IMR-90 (cell line): ENCODE data around the gene PSMD14. TPM values are rescaled to one million over a fixed set of nuclear protein-coding genes. Genes with fewer than 3 reads are reported as not detected.

Experiments
- ATAC-seq: fragments of 200-7000 bp; cut with Tn5 transposase; 2 replicates; pipeline ENCODE4 v1.9.1; 2020; ENCODE audit warnings: low read depth, mild to moderate bottlenecking, moderate library complexity
- BruUV-seq: library from RNA; stranded (reverse); fragments of 400-500 nt; replicated peaks from 2 replicates; lab custom pipeline; 2021; lab: Mats Ljungman, UMichigan
- CTCF ChIA-PET: fragments of 300-600 bp; formaldehyde crosslinking; extraction: SDS; loops from one replicate; lab custom pipeline; 2021; ENCODE audit warnings: antibody characterized with exemption; lab: Yijun Ruan, JAX
- POLR2A ChIA-PET: fragments of 300-600 bp; sonication (Branson Sonifier 250); formaldehyde crosslinking; loops from one replicate; lab custom pipeline; 2022; ENCODE audit warnings: antibody characterized with exemption; ENCODE audit not compliant: unreplicated experiment; lab: Charles Lee
- DNase-seq: peaks from one replicate; pipeline ENCODE4 v3.0.0; 2013
- H2AFZ ChIP-seq: replicated peaks from 2 replicates; pipeline ENCODE3; 2013; ENCODE audit warnings: low read length, mild to moderate bottlenecking; ENCODE audit not compliant: poor library complexity
- H2AK5ac ChIP-seq: 2 replicates; pipeline ENCODE4 v1.6.1; 2013; ENCODE audit warnings: low read depth, low read length, inconsistent platforms
- H2AK9ac ChIP-seq: replicated peaks from 2 replicates; pipeline ENCODE3; 2013; ENCODE audit warnings: mild to moderate bottlenecking, low read depth, low read length, moderate library complexity; ENCODE audit not compliant: poor library complexity
- H2BK120ac ChIP-seq: 2 replicates; pipeline ENCODE4 v1.6.1; 2013; ENCODE audit warnings: low read depth, low read length, inconsistent platforms
- H2BK15ac ChIP-seq: 3 replicates; pipeline ENCODE4 v1.6.1; 2013; ENCODE audit warnings: low read depth, low read length, inconsistent platforms
- H2BK20ac ChIP-seq: 2 replicates; pipeline ENCODE4 v1.6.1; 2013; ENCODE audit warnings: low read depth, mild to moderate bottlenecking, inconsistent platforms, low read length, moderate library complexity
- H2BK5ac ChIP-seq: 2 replicates; pipeline ENCODE4 v1.6.1; 2013; ENCODE audit warnings: mild to moderate bottlenecking, low read depth, low read length, inconsistent platforms; ENCODE audit not compliant: poor library complexity, severe bottlenecking
- H3K14ac ChIP-seq: replicated peaks from 2 replicates; pipeline ENCODE4 v1.6.1; 2013; ENCODE audit warnings: low read depth, low read length, inconsistent platforms
- H3K18ac ChIP-seq: 2 replicates; pipeline ENCODE4 v1.6.1; 2013; ENCODE audit warnings: low read depth, low read length, control low read depth
- H3K23ac ChIP-seq: 2 replicates; pipeline ENCODE4 v1.6.1; 2013; ENCODE audit warnings: low read depth, low read length, inconsistent platforms
- H3K27ac ChIP-seq: 2 replicates; pipeline ENCODE4 v1.5.1; 2013; ENCODE audit warnings: mild to moderate bottlenecking, control low read depth, low read length; ENCODE audit not compliant: insufficient read depth
- H3K27me3 ChIP-seq: 2 replicates; pipeline ENCODE4 v1.6.1; 2013; ENCODE audit warnings: low read length; ENCODE audit not compliant: control insufficient read depth, insufficient read depth
- H3K36me3 ChIP-seq: 2 replicates; pipeline ENCODE4 v1.6.1; 2013; ENCODE audit warnings: low read length, mixed read lengths; ENCODE audit not compliant: control insufficient read depth, insufficient read depth
- H3K4ac ChIP-seq: 2 replicates; pipeline ENCODE4 v1.6.1; 2013; ENCODE audit warnings: low read depth, low read length, inconsistent platforms
- H3K4me1 ChIP-seq: 2 replicates; pipeline ENCODE4 v1.6.1; 2013; ENCODE audit warnings: low read length, mixed read lengths; ENCODE audit not compliant: control insufficient read depth, insufficient read depth
- H3K4me2 ChIP-seq: 2 replicates; pipeline ENCODE4 v1.6.1; 2013; ENCODE audit warnings: low read depth, mild to moderate bottlenecking, control low read depth, low read length, moderate library complexity
- H3K4me3 ChIP-seq: 2 replicates; pipeline ENCODE4 v1.5.1; 2013; ENCODE audit warnings: low read depth, mild to moderate bottlenecking, control low read depth, low read length, moderate library complexity; ENCODE audit not compliant: insufficient read depth
- H3K56ac ChIP-seq: 2 replicates; pipeline ENCODE4 v1.6.1; 2013; ENCODE audit warnings: low read length, inconsistent platforms; ENCODE audit not compliant: insufficient read depth; ENCODE audit errors: extremely low read depth
- H3K79me1 ChIP-seq, 2 experiments: 2 replicates each; pipeline ENCODE4 v1.6.1; 2013; ENCODE audit warnings: low read length in 2 of 2, inconsistent platforms in 1 of 2, low read depth in 1 of 2
- H3K9ac ChIP-seq: 2 replicates; pipeline ENCODE4 v1.6.1; 2013; ENCODE audit warnings: low read depth, low read length, control low read depth
- H3K9me1 ChIP-seq: 2 replicates; pipeline ENCODE4 v1.6.1; 2013; ENCODE audit warnings: low read length, inconsistent platforms; ENCODE audit not compliant: insufficient read depth
- H3K9me3 ChIP-seq: 2 replicates; pipeline ENCODE4 v1.6.1; 2013; ENCODE audit warnings: low read length; ENCODE audit not compliant: control insufficient read depth, insufficient read depth
- H4K20me1 ChIP-seq: 2 replicates; pipeline ENCODE4 v1.6.1; 2013; ENCODE audit warnings: low read length, inconsistent platforms; ENCODE audit not compliant: insufficient read depth
- H4K5ac ChIP-seq: 2 replicates; pipeline ENCODE4 v1.6.1; 2013; ENCODE audit warnings: mild to moderate bottlenecking, low read depth, low read length, control low read depth
- H4K8ac ChIP-seq, 2 experiments: 2 replicates each; pipeline ENCODE4 v1.6.1; 2013; ENCODE audit warnings: low read depth in 2 of 2, low read length in 2 of 2, control low read depth in 1 of 2, inconsistent platforms in 1 of 2
- H4K91ac ChIP-seq: 2 replicates; pipeline ENCODE4 v1.6.1; 2013; ENCODE audit warnings: low read depth, low read length, inconsistent platforms; ENCODE audit not compliant: insufficient read depth
- BHLHE40 ChIP-seq: fragments of 150-350 bp; IDR thresholded peaks from 2 replicates; pipeline ENCODE4 v1.6.1; 2016; ENCODE audit warnings: mild to moderate bottlenecking, low read depth, low read length
- CEBPB ChIP-seq: IDR thresholded peaks from 2 replicates; pipeline ENCODE4 v1.6.1; 2012; ENCODE audit warnings: low read depth, low read length, improper control_type of control experiment
- CHD1 ChIP-seq: IDR thresholded peaks from 2 replicates; pipeline ENCODE4 v1.6.1; 2012; ENCODE audit warnings: low read depth, low read length, improper control_type of control experiment
- ELK1 ChIP-seq: fragments of 150-350 bp; IDR thresholded peaks from 2 replicates; pipeline ENCODE4 v1.6.1; 2016; ENCODE audit warnings: low read depth, mild to moderate bottlenecking, low read length, moderate library complexity, borderline replicate concordance
- MAFK ChIP-seq: IDR thresholded peaks from 2 replicates; pipeline ENCODE4 v1.6.1; 2012; ENCODE audit warnings: low read depth, low read length, improper control_type of control experiment
- MAZ ChIP-seq: IDR thresholded peaks from 2 replicates; pipeline ENCODE4 v1.6.1; 2012; ENCODE audit warnings: low read depth, mild to moderate bottlenecking, low read length, improper control_type of control experiment, moderate library complexity, borderline replicate concordance
- NFE2L2 ChIP-seq: fragments of 150-350 bp; IDR thresholded peaks from 2 replicates; pipeline ENCODE4 v1.6.1; 2016; ENCODE audit warnings: low read depth, mild to moderate bottlenecking, low read length
- POLR2A ChIP-seq: IDR thresholded peaks from 2 replicates; pipeline ENCODE4 v1.6.1; 2012; ENCODE audit warnings: mild to moderate bottlenecking, low read depth, low read length
- RAD21 ChIP-seq: IDR thresholded peaks from 2 replicates; pipeline ENCODE4 v1.6.1; 2012; ENCODE audit warnings: low read length, improper control_type of control experiment
- RCOR1 ChIP-seq: IDR thresholded peaks from 2 replicates; pipeline ENCODE4 v1.6.1; 2012; ENCODE audit warnings: mild to moderate bottlenecking, low read length, improper control_type of control experiment; ENCODE audit not compliant: insufficient replicate concordance
- RFX5 ChIP-seq: IDR thresholded peaks from 2 replicates; pipeline ENCODE4 v1.8.0; 2012; ENCODE audit warnings: low read depth, mild to moderate bottlenecking, low read length, moderate library complexity
- SMC3 ChIP-seq: fragments of 150-350 bp; IDR thresholded peaks from 2 replicates; pipeline ENCODE4 v1.6.1; 2016; ENCODE audit warnings: low read depth, mild to moderate bottlenecking, antibody characterized with exemption, low read length, moderate library complexity
- USF2 ChIP-seq: fragments of 150-350 bp; IDR thresholded peaks from 2 replicates; pipeline ENCODE4 v1.6.1; 2017; ENCODE audit warnings: mild to moderate bottlenecking, antibody characterized with exemption, low read length, low read depth
- WGBS, 2 experiments: methylation state at CpG; one replicate each; pipeline versions ENCODE4 v1.1.5 to v1.1.7; 2013; ENCODE audit warnings: missing lambda C conversion rate in 2 of 2; ENCODE audit not compliant: insufficient read length in 1 of 2; ENCODE audit errors: extremely low coverage in 2 of 2; 5-methylcytosine and 5-hydroxymethylcytosine counted together
- dilution Hi-C: fragments of 300-500 bp; cut with HindIII; formaldehyde crosslinking; loops from one replicate; pipeline ENCODE4 v1.14.3; 2018; ENCODE audit warnings: low sequenced_read_pairs; ENCODE audit not compliant: unreplicated experiment
- in situ Hi-C: fragments of 300-500 bp; cut with MboI; formaldehyde crosslinking; loops from 3 replicates; pipeline ENCODE4 v1.14.3; 2019; ENCODE audit warnings: low sequenced_read_pairs, inconsistent platforms, mixed read lengths
- intact Hi-C: fragments of 100-400 bp; cut with micrococcal nuclease; formaldehyde crosslinking; loops from 2 replicates; pipeline ENCODE4 v1.10.0; 2022
- polyA plus RNA-seq, 3 experiments: library from polyadenylated mRNA; depleted of rRNA; stranded (reverse); fragments of >200 nt; gene quantifications; 2 replicates each; pipeline ENCODE4 v1.2.3, GENCODE V29; 2012; ENCODE audit warnings: low replicate concordance in 1 of 3
- total RNA-seq: library from RNA; depleted of rRNA; stranded (reverse); fragments of >200 nt; gene quantifications from 2 replicates; pipeline ENCODE4 v1.2.3, GENCODE V29; 2012

PSMD14 gene
- total and polyA plus RNA-seq, 2 of the 4 experiments (the other 2 are of a cell fraction), result 59.3 to 110 TPM

GRCh38 chr2:161381546-161381945 is 73.3 kb downstream of the PSMD14 start:
- ChIA-PET CTCF (interaction anchor here (0.6 to 1.1 kb wide), 2 partner anchors 9 to 218 kb away, joined by 3 read pairs; no protein-coding TSS in a partner anchor), POLR2A (interaction anchor here (0.6 kb wide), 1 partner anchor 33 kb away, joined by 23 read pairs; no protein-coding TSS in a partner anchor)
- Histone ChIP-seq H2BK120ac (no peak overlapping the region), H3K9me1 (no peaks in the 10 kb centered on the region), H3K14ac (no peak overlapping the region), H2AK5ac (no peak overlapping the region), H4K8ac (no peak overlapping the region), H4K20me1 (no peaks in the 10 kb centered on the region), H2BK5ac (no peak overlapping the region), H4K91ac (no peak overlapping the region), H3K4me2 (no peak overlapping the region), H3K56ac (no peak overlapping the region), H3K4me1 (no peaks in the 10 kb centered on the region), H3K9me3 (no peaks in the 10 kb centered on the region), H3K27ac (no peak overlapping the region), H4K5ac (no peak overlapping the region), H3K4ac (no peak overlapping the region), H2BK20ac (no peak overlapping the region), H3K23ac (no peak overlapping the region), H2AFZ (no peak overlapping the region), H2AK9ac (no peak overlapping the region), H3K27me3 (no peaks in the 10 kb centered on the region), H3K4me3 (no peak overlapping the region), H3K9ac (no peak overlapping the region), H3K18ac (no peak overlapping the region), H3K79me1 (peaks cover 11 to 15% of the 10 kb centered on the region in 2 experiments; a peak in 2 of 4 replicates), H2BK15ac (no peak overlapping the region), H3K36me3 (peaks cover under 1% of the 10 kb centered on the region)
- DNase-seq (no peak), ATAC-seq (no peak)
- no CpG with 5 or more reads among the region's 3 CpGs for WGBS, 2 experiments
- dilution Hi-C loops, result no loop called here
- in situ Hi-C loops, result no loop called here
- TF ChIP-seq CEBPB, result no peak
- TF ChIP-seq NFE2L2, result no peak
- TF ChIP-seq RAD21, result no peak
- no peak for TF ChIP-seq RFX5
- no peak for TF ChIP-seq ELK1
- no peak for TF ChIP-seq MAZ
- TF ChIP-seq SMC3, result no peak
- TF ChIP-seq CHD1, result no peak
- no peak for TF ChIP-seq MAFK
- TF ChIP-seq BHLHE40, result no peak
- TF ChIP-seq RCOR1, result no peak
- no peak for TF ChIP-seq USF2
- no peak for TF ChIP-seq POLR2A
- intact Hi-C loops, result no loop called here
- BruUV-seq, result no TSS peak
